ENCODE measurements around the gene SART3. TPM values are rescaled to one million over a fixed set of nuclear protein-coding genes. Genes with fewer than 3 reads are reported as not detected.

SART3 gene
- total RNA-seq, 1 donor from 2014 or later: 40.3 TPM

GRCh38 chr12:108530161-108530560, 30.8 kb downstream of the SART3 start:
- H3K36me3 ChIP-seq (ENCODE audit: control insufficient read depth, insufficient read depth, low read length): peaks cover 4% of the 10 kb centered on the region
- TF ChIP-seq CTCF (IDR thresholded peaks at IDR 0.05; ENCODE audit: insufficient read depth, low read length, poor library complexity, severe bottlenecking): no peak
- no peak overlapping the region for H3K4me3 ChIP-seq (ENCODE audit: low read depth, low read length)

GRCh38 chr12:108527166-108527496, 33.8 kb downstream of the SART3 start:
- no peak for TF ChIP-seq CTCF (IDR thresholded peaks at IDR 0.05; ENCODE audit: insufficient read depth, low read length, poor library complexity, severe bottlenecking)
- DNase-seq (ENCODE audit: low read depth): no peak
- Histone ChIP-seq H3K27me3 (ENCODE audit: control insufficient read depth, insufficient read depth, low read length) (no peaks in the 10 kb centered on the region), H3K36me3 (ENCODE audit: control insufficient read depth, insufficient read depth, low read length) (peaks cover 9% of the 10 kb centered on the region), H3K4me3 (ENCODE audit: low read depth, low read length) (no peak overlapping the region)

More at GRCh38 chr12:108530161-108530560, 30.8 kb downstream of the SART3 start:
- H3K27me3 ChIP-seq (ENCODE audit: control insufficient read depth, insufficient read depth, low read length): no peaks in the 10 kb centered on the region
- no peak for DNase-seq (ENCODE audit: low read depth)

- Histone ChIP-seq H3K4me3 (ENCODE audit: low read depth, low read length) (no peak overlapping the region), H3K27me3 (ENCODE audit: control insufficient read depth, insufficient read depth, low read length) (no peaks in the 10 kb centered on the region), H3K36me3 (ENCODE audit: control insufficient read depth, insufficient read depth, low read length) (peaks cover 9% of the 10 kb centered on the region)
- no peak for TF ChIP-seq CTCF (IDR thresholded peaks at IDR 0.05; ENCODE audit: insufficient read depth, low read length, poor library complexity, severe bottlenecking)
- no peak for DNase-seq (ENCODE audit: low read depth)
Observed at GRCh38 chr12:108526482-108527165, 34.3 kb downstream of the SART3 start.

GRCh38 chr12:108525681-108526080, 35.3 kb downstream of the SART3 start:
- no peak overlapping the region for H3K4me3 ChIP-seq (ENCODE audit: low read depth, low read length)
- no peaks in the 10 kb centered on the region for H3K27me3 ChIP-seq (ENCODE audit: control insufficient read depth, insufficient read depth, low read length)
- peaks cover 11% of the 10 kb centered on the region for H3K36me3 ChIP-seq (ENCODE audit: control insufficient read depth, insufficient read depth, low read length)
- no peak for TF ChIP-seq CTCF (IDR thresholded peaks at IDR 0.05; ENCODE audit: insufficient read depth, low read length, poor library complexity, severe bottlenecking)
- DNase-seq (ENCODE audit: low read depth): peak; percentile 55

GRCh38 chr12:108523365-108523764, 37.6 kb downstream of the SART3 start:
- no peak for TF ChIP-seq CTCF (IDR thresholded peaks at IDR 0.05; ENCODE audit: insufficient read depth, low read length, poor library complexity, severe bottlenecking)

GRCh38 chr12:108519558-108519957, 41.4 kb downstream of the SART3 start:
- no peaks in the 10 kb centered on the region for H3K27me3 ChIP-seq (ENCODE audit: control insufficient read depth, insufficient read depth, low read length)
- DNase-seq (ENCODE audit: low read depth): no peak
- peak; percentile 6 for TF ChIP-seq CTCF (IDR thresholded peaks at IDR 0.05; ENCODE audit: insufficient read depth, low read length, poor library complexity, severe bottlenecking)
- peaks cover 8% of the 10 kb centered on the region for H3K36me3 ChIP-seq (ENCODE audit: control insufficient read depth, insufficient read depth, low read length)
- H3K4me3 ChIP-seq (ENCODE audit: low read depth, low read length): no peak overlapping the region

More at GRCh38 chr12:108523365-108523764, 37.6 kb downstream of the SART3 start:
- H3K27me3 ChIP-seq (ENCODE audit: control insufficient read depth, insufficient read depth, low read length): no peaks in the 10 kb centered on the region
- no peak overlapping the region for H3K4me3 ChIP-seq (ENCODE audit: low read depth, low read length)
- no peak for DNase-seq (ENCODE audit: low read depth)
- peaks cover 12% of the 10 kb centered on the region for H3K36me3 ChIP-seq (ENCODE audit: control insufficient read depth, insufficient read depth, low read length)

Data from kidney epithelial cell (primary cell).